GM19395 (cell line): ENCODE measurements around the gene TGFB1I1.
"Not testable (repeated sequence)": the region's sequence is repeated elsewhere in the genome, so short reads cannot be mapped to it uniquely, and the experiment has no call there.

Source experiments
- ATAC-seq: cut with Tn5 transposase; IDR thresholded peaks from one replicate; pipeline ENCODE4 v1.9.1; 2021; ENCODE audit warnings: mild to moderate bottlenecking, moderate library complexity; ENCODE audit not compliant: unreplicated experiment

Gene TGFB1I1

DNA sequence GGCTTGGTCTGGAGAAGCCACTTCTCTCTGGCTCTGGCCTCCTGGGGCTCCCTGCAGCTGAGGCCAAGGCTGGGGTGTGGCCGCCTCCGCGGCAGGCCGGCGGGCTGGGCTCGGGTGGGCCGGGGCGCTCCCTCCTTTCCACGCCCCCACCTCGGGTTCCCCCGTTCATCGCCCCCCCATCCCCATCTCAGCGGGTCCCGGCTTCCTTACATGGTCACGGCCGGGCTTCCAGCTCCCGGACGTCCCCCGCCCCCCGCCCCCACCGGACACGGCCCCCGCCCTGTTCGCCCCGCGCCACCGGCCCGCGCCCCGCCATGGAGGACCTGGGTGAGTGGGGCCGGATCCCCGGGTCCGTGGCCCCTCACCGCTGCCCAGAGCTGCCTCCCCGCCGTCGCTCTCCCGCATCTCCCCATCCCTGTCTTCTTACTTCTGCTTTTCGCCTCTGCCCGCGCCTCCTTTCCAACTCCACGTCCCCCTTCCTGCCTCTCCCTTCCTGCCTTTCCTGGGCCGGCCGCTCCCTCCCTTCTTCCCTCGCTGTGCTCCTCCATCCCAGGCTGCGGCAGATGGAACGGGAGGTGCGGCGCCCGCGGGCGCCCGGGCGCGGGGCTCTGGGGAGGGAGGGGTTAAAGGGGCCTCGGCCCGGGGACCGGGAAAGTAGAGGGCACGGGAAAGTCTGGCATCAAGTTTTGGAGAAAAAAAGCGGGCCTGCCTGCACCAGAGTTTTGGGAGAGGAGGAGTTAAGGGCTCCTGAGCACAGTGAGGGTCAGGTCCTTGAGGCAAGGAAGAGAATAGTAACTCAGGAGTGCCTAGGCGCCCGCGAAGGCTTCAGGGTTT, at the start of gene TGFB1I1:
TGFB1I1 (plus strand) TSS at position 278 of the 834 bp plus-strand sequence; CDS start at position 315, 37 bp downstream.
- no peak for ATAC-seq

DNA sequence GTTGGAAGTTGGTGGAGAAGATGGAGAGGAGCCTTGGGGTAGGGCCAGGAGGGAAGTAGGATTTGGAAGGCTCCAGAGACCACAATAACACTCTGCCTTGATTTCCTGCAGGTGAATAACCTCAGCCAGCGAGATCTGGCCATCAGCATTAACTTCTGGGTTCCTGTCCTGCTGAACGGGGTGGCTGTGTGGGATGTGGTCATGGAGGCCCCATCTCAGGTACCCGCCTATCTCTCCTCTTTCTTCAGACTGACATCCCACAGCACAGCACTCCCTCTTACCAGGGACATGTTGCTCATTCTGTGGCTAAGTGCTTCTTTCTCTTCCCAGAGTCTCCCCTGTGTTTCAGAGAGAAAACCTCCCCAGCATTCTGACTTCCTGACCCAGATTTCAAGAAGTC, 48.7 kb upstream of the TGFB1I1 start:
- no peak for ATAC-seq

DNA sequence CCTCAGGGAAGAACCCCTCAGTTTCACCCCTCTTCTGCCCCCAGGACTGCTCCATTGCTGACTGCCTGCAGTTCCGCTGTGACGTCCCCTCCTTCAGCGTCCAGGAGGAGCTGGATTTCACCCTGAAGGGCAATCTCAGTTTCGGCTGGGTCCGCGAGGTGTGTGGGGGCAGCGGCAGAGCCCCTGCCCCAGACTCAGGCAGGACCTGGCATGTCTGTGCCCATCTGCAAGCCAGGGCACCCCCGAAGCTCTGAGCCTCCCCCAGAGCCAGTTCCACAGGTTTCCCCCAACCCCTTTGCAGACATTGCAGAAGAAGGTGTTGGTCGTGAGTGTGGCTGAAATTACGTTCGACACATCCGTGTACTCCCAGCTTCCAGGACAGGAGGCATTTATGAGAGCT, 48.2 kb upstream of the TGFB1I1 start:
- ATAC-seq, result no peak

DNA sequence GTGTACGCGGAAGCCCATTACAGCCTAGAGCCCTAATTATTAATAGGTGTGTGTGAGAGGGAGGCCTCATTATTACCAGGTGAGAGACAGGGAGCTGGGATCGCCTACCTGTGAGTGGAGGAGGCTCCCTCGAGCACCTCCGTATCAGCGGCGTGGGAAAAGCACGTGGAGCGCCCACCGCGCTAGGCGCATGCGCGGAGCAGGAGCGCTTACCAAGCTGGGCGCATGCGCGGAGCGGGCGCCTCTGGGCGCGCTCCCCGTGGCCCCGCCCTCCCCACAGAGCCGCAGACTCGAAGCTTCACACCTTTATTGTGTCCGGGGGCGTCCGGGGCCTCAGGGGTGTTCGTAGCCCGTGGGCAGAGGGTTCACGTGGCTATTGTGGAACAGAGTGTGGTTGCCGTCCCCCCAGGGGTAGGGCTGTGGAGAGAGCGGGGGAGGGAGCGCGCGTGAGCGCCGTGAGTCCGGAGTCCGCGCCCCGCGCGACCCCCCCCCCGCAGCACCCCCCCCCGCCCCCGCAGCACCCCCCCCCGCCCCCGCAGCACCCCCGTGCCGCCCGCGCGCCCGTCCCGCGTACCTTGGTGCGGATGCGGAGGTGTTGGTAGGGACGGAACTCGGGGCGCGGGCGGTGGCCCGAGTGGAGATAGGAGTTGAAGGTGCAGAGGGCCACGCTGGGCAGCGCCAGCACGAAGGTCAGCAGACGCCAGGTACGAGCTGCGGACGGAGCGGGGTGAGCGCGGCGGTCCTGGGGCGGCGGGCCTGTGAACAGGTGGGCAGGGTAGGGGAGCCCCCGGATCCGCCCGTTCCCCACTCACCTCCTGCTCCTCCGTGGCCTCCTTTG, 44.3 kb upstream of the TGFB1I1 start:
- ATAC-seq, result no peak

DNA sequence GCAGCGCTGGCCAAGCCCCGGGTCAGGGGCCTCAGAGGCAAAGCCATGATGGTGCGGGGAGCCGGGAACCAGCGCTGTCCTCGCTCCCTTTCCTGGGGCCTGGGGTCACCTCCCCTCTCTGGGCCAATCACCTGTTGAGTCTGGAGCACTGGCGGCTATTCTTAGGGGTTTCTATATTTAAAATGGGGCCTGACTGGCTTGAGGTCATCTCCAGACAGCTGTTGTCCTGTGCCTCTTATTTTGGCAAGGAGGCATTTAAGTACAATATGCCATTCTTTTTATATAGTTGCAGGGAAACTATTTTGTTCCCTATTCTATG, 43.7 kb upstream of the TGFB1I1 start, which contains the start of gene COX6A2:
COX6A2 (minus strand) TSS at position 82 of the 319 bp plus-strand sequence; CDS start at position 47, 35 bp downstream.
- ATAC-seq, result no peak

DNA sequence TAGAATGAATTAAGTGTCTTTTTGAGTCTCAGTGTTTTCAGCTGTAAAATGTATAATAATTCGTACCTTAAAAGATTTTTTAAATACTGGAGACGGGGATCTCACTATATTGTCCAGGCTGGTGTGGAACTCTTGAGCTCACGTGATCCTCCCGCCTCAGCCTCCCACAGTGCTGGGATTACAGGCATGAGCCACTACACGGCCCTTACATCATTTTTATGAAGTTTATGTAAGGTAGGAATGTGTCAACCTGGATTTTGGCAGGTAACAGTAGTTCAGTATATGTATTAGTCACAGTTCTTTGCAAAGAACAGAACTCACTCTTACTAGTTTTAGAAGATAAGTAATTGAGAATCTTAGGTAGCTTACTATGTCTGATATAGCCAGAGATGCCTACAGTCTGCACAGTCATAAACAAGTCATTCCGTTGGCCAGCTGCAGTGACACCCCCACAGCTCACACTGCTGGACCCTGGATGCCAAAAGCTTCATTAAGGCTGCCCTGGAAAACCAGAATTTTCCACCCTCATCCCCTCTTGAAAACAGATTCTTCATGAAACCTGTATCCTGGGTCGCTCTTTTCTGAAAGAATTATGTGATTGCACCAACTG, 43.2 kb upstream of the TGFB1I1 start:
- no peak for ATAC-seq

DNA sequence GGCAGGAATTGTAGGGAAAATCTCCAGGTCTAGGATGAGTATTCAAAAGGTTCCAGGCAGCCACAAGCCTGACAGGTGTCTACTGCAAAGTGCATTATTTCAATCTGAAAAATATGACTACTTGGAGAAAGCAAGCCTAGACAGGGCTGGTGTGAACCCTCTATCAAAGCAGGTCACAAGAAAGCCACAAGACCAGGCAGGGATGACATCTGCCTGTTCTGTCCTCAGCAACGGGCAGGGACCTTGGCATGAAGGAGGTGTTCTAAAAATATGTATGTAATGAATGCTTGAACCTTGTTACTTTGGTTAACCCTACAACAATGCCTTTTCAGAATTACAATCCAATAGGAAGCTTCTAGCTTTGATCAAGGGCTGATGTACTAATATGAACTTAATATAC, 42.6 kb upstream of the TGFB1I1 start:
- ATAC-seq, result no peak

DNA sequence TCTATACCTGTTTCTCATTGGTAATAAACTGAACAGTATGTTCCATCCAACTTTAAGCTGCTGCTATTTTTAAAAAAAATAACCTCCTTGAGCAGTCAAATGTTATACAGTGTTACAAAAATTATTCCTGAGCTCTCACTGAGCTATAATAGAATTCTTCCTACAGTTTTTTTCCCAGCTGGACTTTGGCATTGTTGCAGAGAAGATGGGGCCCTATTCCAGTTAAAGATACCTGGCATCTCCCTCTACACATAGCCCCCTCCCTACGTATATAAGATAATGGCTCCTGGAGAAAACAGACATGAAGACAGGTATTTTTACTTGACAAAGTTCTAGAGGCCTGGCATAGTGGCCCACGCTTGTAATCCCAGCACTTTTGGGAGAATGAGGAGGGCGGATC, 42.2 kb upstream of the TGFB1I1 start:
- ATAC-seq, result no peak

DNA sequence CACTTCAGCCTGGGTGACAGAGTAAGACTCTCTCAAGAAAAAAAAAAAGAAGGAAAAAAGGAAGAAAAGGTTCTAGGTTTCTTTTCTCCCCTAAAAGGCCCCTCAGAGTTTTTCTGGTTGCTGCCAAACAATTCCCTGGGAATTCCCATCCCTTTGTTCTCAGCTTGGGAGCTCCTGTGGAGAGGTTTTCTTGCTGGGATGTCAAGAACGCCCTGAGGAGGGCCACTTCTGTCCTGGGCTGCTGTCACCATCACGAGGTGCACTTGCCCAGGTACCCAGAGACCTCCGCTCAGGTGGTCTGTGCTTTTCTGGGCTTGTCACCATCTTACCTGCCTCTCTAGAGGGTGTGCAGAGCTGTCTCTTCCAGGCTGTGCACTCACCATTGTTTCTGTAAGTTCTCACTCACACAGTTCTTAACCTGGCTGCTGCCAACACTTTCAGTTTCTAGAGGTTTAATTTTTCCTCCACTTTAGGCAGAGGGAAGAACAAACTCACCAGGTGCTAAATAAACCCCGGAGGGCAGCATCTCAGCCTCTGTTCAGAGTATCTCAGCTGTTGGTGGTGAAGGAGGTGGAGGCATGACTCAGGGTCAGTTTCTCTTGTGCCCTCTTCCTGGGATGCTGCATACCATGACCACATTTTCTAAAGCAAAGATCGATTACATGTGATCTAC, 41.4 kb upstream of the TGFB1I1 start:
- ATAC-seq, result no peak

DNA sequence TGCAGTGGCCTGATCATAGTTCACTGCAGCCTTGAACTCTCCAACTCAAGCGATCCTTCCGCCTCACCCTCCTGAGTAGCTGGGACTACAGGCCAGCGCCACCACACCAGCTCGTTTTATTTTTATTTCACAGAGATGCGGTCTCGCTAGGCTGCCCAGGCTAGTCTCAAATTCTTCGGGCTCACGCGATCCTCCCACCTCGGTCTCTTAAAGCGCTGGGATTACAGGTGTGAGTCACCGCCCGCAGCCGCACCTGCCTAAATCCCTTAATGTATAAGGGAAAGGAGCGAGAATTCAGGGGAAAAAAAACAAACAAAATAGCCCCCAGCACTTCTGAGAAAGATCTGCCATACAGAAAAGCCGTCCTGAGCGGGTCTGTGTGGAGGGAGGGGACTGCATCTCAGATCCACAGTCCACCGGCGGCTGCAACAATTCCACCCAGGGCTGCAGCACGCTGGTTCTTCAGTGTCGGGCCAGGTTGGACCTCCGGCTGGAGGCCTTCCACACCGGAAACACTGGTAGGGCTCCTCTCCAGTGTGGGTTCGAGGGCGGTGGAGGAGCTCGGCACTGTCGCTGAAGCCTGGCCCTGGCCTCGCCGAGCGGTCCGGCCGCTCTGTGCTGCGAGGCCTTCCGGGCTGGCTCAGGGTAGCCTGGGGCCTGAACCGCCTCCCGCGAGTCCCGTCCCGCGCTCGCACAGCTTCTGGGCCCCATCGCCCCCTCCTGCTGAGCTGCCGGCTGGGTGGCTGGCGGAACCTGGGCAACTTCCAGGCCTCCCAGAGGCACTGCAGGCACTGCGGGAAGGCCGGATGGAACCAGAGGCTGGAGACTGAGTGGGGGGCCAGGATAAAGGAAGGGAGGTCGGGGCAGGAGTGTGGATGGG, 36.4 kb upstream of the TGFB1I1 start:
- ATAC-seq, result no peak

DNA sequence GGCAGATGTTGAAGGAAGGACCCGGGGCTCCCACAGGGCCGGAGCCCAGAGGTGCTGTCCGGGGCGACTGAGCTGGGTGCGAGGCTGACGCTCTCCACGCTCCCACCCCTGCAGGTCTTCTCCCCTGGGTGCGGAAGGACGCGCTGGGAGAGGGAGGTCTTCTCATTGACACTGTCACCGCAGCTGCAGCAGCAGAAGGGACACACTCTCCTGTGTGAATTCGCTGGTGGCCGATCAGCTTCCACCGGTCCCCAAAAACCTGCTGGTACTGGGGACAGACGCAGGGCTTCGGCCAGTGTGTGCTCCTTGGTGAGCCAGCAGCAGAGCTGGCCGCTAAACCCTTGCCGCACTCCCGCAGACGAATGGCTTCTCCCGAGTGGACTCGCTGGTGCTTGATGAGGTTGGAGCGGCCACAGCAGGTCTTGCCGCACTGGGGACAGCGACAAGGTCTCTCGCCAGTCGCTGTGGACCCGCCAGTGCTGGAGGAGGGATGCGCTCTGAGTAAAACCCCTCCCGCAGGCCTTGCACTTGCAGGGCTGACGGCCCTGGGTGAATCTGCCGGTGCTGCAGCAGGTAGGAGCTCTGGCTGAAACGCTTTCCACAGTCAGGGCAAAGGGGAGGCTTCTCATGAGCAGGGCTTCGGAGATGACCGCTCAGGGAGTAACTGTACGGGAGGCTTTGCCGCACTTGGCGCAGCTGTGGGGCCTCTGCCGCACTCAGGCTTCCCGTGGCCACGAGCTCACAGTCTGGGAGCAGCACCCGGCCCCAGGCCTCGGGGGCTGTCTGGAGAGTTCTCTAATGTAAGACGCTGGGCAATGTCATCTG, 35.5 kb upstream of the TGFB1I1 start:
- no peak for ATAC-seq

DNA sequence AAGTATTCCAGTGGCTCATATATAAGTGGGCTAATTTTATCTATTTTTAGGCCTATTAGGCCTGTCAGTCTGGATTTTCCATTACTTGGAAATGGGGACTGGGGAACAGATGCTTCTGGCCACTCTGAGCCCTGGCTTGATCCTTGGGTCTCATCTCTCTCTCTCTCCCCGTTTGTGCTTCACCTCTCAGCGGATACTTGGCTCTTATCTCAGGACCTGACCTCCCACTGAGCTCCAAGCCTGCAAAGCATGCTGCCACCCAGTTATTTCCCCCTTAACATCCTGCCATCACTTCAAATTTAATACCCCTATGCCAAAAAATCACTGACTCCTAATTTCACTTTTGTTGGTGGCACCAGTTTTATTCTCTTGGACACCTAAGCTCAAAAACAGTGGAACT, 33.5 kb upstream of the TGFB1I1 start:
- ATAC-seq, result no peak

DNA sequence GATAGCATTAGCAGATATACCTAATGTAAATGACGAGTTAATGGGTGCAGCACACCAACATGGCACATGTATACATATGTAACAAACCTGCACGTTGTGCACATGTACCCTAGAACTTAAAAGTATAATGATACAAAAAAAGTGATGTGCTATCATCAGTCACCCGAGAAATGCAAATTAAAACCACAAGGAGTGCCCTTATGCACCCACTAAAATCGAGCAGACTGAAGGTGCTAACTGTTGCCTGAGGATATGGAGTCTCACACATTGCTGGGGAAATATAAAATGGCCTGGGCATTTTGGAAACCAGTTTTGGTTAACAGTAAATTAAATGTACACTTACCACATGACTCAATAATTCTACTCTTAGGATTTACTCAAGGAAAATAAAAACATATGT, 32.9 kb upstream of the TGFB1I1 start:
- ATAC-seq, result not testable (repeated sequence)

DNA sequence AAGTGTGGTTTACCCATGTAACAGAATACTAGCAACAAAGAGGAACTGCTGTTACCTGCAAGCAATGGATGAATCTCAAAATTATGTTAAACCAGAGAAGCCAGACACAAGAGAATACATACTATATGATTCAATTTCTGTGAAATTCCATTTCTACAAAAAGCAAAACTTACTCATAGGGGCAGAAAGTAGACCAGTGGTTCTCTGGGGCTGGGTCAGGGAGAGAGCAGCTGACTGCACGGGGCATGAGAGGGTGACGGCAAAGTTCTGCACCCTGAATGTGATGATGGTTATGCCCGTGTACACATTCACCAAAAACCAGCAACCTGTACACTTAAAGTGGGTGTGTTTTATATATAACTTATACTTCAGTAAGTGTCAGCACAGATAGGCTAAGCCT, 32.4 kb upstream of the TGFB1I1 start:
- no peak for ATAC-seq

DNA sequence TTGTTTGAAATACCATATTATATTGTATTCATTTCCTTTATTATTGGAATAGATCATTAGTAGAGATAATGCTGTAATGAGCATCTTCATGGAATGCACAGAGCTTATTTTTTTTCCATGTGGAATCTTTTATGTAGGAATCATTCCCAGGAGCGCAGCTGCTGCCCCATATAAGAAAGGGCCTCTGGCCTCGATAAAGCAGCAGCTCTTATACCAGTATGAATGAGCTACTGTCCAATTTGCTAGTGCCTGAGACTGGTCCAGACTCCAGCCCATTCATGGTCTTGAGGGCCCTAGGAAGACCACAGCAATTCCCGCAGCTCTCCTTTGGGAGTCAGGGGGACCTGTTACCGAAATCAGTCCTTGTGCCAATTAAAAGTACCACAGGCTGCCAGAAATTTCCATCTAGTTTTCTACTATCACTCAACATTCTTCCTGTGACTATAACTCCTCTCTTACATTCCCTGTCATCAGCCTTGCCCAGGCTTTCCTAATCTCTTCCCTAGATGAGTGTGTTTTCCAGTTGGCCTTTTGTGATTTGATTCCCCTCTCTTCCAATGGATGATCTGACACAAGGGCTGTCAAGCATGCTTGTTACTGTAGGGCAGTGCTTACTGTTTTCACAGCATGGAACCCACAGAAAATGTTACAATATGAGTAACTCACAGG, 31.3 kb upstream of the TGFB1I1 start:
- ATAC-seq, result no peak

DNA sequence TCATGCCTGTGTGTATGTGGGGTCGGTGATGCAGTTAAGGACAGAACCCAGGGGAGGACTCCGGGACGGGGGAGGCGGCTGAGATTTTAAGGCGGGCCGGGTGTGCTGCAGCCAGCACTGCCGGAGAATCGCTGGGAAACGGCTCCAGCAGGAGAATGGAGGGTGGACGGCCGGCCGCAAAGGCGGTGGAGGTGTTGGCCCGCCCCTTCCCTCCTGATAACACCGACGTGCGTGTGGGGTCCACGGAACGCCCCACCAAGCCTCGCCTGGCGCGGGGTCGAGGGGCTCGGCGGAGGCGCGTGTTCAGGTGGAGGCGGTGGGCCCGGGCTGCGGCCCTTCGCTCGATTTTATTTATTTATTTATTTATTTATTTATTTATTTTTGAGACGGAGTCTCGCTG, 30.0 kb upstream of the TGFB1I1 start:
- no peak for ATAC-seq

DNA sequence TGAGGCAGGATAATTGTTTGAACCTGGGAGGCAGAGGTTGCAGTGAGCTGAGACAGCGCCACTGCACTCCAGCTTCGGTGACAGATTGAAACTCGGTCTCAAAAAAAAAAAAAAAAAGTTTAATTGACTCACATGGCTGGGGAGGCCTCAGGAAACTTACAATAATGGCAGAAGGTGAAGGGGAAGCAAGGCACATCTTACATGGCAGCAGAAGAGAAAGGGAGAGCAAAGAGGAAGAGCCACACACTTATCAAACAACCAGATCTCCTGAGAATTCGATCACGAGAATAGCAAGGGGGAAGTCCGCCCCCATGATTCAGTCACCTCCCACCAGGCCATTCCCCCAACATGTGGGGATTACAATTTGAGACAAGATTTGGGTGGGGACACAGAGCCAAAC, 26.0 kb upstream of the TGFB1I1 start:
- not testable (repeated sequence) for ATAC-seq

DNA sequence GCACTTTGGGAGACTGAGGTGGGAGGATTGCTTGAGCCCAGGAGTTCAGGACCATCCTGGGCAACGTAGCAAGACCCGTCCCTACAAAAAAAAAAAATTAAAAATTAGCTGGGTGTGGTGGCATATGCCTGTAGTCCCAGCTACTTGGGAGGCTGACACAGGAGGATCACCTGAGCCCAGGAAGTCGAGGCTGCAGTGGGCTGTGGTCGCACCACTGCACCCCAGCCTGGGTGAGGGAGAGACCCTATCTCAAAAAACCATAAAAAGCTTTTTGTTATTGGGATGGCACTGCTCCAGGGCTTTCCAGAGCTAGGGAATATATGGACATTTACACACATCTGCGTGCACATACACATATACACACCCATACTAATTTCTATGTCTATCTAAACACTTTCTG, 20.8 kb upstream of the TGFB1I1 start:
- ATAC-seq, result no peak
